Measurements from ENCODE around the gene LMO3.

LMO3 gene

DNA sequence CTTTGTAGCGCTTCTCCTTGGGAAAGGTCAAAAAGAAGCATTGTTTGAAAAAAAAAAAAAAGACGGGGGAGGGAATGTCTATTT lies at the start of gene LMO3:
Gene LMO3, minus strand, starts transcription at position 46 of the 84 bp plus-strand sequence. CDS start 5,302 bp downstream, outside the sequence.
- no peak for DNase-seq

DNA sequence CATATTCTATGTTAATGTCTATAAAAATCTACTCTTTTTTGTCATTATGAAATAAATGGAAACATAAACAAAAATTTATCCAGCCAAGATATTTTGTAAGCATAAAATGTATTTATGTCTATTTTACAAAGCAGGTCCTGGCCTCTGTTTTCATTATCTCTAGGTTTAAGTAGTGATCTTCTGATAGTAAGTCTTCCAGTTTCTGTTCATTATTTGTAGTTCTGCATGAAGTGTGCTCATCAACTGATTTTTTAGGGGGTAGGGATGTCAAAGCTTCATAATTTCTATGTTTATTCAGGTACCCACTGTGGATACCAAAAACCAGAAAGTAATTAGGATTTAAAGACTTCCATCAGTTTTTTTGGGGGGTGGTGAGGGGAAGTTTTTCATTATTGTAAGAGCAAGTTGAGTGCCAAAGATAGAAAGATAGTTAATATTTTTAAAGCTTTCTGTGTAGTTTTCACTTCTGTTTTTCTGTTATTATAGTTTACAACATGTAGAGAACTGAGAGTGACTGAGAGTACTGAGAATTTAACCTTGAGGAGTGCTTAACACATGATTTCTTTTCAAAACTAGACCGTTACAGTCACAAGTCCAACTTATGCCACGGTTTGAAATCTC lies 30.6 kb upstream of the LMO3 start:
- DNase-seq = no peak

DNA sequence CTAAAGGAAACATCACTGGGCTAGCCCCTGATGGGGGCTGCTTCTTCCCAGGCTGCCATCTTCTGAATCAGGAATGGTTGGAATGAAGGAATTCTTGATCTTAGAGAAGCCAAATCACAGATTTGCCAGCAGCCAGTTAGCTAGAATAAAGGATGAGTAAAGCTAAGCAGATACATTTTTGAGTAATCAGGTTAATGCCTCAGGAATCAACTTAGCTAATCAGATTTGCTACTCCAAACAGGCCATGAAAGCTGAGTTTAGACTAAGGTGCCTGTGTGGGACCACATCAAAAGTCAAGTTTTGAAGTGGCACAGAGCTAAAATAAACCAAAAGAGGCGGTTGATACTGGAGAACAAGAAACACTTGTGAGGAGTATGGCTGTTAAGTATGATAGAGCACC lies 28.8 kb upstream of the LMO3 start:
- DNase-seq = no peak

DNA sequence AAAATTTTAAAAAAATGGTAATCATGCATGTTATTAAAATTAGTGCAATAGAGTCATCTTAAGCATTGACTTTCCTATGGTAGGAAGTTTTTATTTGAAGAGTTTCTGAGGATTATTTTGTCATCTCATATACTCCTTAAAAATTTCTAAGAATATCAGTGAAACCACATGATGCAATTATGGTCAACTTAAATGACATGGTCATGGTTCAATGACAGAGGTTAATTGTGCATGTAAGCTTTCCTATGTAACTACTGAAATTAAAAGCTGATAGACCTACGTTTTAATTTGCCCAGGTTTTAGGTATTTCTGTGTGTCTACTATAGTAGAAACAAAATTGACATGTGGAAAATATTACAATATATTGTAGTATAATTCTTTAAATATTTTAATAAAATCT lies 21.0 kb upstream of the LMO3 start:
- no peak for DNase-seq

DNA sequence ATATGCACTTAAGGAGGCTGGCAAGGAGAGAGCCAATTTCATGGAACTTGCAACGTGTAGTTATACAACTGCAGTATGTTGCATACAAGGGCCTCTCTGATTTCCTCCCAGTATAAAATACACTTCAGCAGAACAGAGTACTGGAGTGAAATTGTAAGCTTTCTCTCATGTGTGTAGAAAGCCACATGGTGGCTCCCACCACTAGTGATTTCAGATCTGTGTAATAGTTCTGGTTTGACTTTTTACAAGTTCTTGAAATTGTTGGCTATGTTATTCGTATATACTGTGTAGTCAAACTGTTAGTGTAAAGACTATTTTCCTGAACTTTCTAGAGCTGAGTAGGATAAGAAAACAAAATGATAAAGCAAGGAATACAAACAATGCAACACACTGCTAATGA lies 16.4 kb upstream of the LMO3 start:
- DNase-seq = no peak

DNA sequence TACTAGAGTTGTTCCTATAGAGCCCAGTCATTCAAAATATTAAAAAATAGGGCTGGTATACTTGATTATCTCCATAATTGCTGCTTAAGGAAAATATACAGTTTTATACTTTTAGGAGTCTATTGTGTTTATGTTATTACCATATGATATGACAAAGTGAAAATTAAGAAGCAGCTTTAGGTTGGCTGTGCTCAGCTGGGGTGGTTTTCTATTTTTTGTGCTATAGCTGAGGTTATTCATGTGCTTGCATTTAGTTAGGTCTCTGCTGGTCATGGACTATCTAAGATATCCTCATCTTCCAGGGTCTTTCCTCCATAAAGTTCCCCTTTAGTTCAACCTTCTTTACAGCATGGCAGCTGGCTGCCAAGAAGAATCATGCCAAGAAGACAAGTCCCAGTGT lies 13.6 kb upstream of the LMO3 start:
- DNase-seq = no peak

DNA sequence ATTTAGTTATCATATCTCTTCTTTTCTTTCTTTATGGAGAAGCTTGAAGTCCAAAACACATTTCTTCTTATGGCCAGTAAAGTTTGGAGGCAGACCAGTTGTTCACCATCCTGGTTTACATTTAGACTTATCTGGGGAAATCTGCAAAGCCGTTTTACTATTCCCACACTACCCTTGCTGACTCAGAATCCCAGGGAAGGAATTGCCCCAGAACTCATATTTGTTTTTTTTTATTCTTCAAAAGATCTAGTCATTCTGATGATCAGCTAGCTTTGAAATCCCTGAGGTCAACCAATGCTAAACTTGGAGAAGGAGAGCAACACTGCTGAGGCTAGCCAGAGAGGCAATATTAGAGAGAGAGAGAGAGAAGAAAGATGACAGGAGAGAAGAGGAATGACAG lies 12.3 kb upstream of the LMO3 start:
- DNase-seq = no peak

DNA sequence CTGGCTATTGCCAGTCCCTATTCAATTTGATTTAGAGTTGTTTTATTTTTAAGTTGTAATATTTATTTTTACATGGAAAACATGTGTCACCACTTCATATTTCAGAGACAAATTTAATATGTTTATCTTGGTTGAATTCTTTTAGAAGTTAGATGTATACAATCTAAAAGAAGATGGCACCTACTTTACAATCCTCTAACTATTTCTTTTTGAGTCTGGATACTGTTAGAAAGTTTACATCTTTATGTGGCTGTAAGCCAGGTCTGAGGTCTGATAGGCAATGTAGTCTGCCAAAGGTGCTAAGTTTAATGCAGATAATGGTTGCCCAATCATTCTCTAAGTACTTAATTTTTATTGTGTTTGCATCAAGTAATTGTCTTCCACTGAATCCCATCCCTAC lies 7.2 kb upstream of the LMO3 start:
- DNase-seq = no peak

DNA sequence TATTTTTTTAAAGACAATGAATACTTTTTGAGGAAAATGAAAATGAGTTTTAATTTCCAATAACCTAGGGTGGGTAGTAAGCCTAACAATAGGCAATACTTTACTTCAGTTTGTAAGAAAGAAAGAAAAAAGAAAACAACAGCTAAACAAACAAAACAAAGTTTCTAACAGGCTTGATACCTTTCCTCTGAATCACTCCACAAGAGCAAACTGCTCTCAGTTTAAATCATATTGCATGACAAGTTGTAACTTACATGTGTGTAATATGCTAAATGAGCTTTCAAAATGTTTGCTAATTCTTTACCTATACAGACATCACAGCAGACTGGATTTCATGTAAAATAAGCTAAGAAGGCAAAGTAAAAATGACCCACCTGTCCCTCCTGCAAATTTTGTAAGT lies 6.7 kb upstream of the LMO3 start:
- DNase-seq = no peak

DNA sequence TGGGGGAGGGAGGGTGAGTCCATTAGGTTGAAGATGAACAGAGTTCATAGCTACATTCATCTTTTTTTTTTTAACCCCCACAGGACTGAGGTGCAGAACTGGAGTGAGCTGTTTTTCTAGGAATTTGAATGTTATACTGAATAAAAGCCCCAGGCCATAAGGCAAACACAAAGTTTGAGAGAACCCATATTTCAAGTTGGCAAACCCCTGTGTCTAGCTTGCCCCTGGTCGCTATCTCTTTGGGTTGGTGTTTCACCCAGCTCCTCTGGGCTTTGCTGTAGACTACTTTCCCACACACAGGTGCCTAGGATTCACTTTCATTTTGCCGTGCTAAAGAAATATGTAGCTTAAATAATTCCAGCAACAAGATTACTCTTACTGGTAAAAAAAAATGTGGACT lies 5.2 kb upstream of the LMO3 start:
- no peak for DNase-seq

DNA sequence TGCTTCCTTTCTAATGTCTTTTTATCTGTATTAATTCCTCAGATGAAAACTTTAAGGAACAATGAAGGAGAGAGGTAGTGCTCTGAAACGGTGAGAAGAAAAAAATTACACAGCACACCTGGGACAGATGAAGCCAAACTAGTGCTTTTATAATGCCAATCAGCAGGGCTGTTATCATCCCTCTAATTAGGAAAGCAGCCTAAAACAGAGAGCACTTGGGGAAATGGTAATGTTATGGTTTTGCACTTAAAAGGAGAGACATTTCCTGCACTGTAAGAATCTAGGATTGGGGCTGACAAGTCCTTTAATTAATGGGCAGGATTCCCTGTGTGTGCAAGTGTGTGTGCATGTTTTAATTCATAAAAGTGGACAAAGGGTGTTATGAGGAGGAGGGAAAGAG lies 4.8 kb upstream of the LMO3 start:
- DNase-seq = no peak

DNA sequence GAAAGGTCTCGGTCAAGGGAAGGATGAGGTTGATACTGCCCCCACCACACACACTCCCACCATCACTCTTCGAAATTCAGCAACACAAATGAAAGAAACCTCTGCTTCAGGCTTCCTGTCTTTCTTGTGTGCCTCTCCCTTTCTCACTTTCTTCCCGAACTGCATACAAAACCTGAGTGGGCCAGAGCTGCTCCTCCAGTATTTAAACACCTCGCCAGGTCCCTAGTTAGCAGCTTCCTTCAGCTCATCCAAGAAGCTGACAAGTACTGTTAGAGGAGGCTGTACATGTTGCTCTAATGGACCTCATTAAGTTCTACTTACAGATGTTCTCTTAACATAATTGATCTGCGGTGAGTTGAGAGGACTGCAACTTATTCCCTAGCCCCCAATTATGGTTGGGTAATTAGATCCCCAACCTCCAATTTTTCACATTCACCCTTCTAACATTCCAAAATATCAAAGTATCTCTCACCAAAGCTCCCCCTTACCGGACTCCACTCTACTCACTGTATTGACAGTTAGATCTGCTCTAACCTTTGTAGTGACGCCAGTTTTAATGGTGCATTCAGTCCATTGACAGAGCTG lies 4.1 kb upstream of the LMO3 start:
- DNase-seq = no peak

DNA sequence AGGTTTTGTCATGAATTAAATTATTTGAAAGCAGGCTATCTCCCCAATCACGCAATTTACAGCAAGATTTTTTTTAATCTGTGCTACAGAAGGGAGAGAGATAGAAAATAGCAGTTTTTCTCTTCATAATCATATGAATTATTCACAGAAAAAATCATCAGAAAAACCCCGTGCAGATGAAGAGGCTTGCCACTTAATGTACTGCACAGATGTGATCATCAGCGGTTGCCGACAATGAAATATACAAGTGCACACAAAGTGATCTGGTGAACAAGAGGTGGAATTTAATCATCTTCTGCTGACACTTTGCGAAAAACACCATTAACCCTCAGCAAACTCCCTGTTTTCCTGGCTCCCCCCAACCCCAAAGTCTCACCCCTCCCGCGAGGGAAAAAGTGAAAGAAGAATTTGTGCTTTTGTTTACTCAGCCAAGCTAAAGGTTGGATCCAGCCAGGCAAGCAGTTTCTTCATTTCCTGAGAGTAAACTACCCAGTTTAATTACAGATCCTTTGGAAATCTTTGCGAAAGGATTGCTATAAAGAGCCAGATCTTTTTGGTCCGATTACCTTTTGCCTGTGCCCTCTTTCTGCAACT lies 3.1 kb upstream of the LMO3 start:
- DNase-seq = no peak

DNA sequence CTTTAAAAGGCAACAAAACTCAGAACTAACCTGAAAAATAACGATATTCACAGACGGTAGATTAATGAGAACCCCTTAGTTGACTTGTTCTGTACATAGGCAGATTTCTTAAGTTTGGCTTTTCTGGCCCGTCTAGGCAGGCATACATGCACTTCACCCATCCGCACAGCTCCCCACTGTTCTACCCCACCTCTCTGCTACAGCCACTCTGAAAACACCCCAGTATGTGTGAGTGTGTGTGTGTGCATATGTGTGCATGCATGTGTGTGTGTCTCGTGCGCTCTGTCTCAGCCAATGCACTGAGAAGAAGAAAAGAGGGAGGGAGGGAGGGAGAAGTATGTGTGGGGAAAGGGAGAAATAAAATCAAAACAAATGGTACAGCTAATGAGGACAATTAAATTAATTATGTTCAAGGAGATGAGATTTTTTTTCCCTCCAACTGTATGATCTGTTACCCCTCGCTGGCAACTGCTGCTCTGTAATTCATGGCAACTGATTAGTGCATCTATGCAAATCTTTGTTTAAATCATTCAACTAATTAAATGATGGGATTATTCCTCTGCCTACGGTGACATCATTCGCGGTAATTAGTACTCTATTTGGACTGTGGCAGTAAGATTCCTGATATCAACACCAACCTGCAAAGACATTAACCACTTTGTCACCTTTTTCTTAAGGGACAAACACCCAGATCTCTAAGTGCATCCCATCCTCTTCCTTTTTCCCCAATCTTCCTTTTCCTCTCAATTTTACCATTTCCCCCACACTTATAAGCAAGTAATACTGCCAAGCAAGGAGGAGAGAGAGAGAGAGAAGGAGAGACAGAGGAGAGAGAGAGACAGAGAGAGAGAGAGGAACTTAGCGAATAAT lies 2.2 kb upstream of the LMO3 start:
- no peak for DNase-seq

DNA sequence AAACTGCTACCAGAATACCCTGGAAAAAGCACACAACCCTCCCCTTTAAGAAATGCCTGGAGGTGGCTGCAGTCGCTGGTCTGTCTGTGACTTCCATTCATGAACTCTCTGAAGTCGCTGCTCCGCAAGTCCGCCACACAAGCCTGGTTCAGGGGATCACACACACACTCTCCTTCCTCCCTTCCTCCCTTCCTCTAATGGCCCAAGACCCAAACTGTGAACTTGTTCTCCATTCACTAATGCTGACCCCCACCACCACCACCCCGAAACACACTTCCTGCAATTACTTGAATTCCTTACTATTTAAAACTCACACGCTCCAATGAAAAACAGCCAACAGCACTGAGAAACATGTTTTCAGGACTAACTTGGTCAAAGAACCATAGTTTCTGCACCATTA lies 1.0 kb upstream of the LMO3 start:
- no peak for DNase-seq

DNA sequence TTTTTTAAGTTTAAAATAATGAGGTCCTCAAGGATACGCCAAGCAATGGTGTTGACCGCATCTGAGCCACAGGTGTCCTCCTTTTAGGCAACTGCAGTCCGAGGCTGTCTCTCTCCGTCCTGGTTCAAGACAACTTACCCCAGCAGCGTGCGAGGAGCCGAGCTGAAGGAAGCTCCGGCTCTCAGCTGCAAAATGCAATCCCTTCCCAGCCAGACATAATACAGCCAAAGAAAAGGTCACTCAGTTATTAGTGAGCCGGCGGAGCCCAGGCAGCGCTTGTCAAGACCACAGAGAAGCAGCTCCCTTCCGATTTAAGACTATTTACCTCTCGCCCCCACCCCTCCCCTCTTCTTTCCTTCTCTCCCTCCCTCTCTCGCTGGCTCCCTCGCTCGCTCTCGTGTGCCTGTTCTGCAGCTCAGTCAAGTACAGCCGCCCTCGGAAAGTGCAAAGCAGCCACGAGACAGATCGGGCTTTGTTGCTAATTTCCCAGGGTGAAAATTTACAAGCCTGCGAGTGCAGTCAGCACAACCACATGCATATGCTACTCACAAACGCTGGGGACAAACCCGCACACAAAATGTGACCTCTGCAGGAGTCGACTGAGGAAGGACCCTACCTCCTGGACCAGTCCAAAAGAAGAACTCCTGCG lies 363 bp upstream of the LMO3 start:
- no peak for DNase-seq

DNA sequence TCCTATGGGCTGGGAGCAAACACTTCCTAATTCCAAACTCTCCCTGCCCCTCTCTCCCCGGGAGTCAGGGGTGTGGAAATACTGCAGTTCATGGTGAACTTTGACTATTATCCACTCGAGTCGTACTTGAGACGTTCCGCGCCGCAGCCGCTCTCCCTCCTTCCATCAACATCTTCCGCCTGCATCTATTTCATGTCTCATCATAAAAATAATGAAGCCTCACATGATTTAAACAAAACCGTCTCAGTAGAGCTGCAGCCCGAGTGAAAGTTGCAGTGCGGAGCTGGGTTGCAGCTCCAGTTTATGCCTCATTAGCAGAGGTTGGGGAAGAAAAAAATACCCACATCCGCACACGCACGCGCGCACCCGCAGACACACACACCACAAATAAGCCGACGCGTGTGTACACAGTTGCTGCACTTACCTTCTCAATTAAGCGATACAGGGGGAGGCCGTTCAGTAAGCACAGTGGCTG lies 283 bp downstream of the LMO3 start:
- DNase-seq = no peak

DNA sequence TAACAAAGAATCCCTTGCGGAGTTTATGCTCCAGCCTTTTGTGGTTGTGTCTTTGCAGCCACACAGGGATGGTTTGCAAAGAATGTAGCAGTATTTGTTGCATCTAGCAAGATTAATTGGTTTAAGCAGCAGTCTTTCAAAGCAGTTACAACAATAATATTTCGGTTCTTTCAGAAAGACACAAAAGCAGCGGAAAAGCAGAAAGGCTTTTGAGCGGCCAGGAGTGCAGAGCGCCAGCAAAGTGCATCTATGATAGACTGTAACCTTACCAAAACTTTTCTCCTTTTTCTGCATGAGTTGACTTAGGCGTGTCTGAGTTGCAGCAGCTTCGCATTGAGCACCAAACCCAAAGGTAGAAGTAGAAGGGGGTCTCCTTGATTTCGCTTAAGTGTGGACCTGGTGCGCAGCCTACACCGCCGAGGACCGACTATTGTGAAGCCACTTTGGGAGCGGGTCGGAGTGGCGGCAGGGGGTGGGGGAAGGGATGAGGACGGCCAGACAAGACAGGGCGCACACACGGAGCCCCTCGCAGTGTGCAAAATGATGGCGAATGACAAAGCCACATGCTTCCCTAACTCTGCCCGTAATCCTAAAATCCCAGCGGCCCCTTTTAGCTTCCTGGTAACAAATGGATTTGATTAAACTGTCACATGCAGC lies 1.2 kb downstream of the LMO3 start:
- no peak for DNase-seq

DNA sequence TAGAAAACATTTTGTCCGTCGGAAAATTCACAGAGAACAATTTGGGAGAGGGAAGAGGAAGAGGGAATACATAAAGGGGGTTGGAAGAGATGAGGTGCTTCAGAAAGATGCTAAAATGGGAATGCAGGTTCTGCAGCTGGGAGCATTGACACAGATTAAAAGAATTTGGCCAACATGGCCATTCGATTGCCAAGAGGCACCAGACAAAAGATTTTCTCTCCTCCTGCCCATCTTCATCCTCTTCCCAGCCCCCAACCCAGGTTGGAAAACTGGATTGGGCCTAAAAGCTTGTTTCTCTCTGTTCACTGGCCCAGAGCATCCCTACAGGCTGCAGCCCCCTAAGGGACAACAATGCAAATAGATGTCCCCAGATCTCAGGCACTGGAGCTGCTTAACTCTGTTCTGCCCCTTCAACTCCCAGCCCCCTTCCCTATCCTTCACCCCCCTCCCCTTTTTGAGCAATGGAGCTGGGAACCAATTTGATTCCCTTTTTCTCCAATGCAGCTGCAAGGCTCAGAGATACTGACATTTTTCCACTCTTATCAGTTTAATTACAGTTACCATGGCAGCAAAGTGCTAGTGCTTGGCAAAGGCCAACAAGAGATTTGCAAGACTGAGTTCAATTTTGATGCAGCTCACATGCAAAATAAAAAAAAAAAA lies 1.9 kb downstream of the LMO3 start:
- no peak for DNase-seq

DNA sequence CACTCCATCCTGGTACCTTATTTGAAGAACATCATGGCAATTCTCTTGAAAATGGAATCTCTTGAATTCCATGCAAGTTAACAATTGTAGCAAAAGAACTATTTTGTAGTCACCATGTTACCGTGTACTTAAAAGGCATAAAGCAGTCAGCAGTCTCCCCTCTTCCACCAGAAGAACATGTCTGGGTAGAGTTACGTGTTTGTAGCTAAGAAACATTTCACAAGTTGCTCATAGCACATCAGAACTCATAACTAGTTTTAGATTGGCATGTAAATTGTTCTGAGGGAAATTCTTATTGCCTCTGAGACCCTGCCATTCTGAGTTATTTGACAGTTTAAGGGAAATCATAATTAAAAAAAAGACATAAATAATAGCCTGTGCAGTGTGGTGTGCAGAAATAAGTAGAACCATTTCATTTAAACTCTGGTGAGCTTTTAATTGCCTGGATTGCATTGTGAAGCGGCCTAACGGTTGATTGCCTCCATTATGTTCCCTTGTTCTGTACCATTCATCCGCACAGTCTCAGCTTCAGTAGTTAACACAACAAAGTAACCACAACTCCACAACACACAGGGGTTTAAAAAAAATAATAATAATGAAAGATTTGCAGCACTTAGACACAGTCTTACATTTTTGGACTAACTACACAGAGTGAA lies 2.6 kb downstream of the LMO3 start:
- no peak for DNase-seq

DNA sequence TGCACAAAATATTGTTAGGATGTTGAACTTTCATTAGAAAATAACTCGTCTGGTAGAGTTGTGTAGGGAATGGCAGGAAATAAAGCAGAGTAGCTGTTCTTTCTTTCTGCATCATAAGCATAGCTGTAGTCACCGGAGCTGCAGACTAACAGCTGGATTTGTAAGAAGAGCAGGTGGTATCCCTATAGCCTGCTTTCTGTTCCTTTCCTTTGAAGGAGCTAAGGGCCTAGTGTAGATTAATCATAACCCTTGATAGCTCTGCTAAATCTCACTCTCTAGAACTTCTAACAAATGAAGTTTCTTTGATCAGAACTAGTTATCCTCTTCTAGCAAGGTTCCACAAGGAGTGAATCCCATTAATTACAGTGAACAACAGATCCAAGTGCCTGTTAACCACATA lies 3.5 kb downstream of the LMO3 start:
- DNase-seq = no peak

DNA sequence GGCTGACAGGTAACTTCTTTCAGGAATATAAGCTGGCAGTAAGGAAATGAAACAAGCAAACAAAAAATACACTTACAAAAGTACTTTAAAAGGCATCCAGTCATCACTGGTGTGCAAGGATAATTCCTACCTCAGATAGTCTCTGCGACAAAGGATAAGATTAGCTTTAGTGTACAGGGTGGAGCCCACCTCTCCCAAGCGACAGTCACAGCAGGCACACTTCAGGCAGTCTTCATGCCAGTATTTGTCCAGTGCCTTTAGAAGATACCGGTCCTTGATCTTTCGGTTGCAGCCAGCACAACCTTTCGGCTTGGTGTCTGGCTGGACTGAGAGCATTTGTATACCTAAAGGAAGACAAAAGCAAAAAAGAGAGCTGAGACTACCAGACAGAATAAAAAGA lies 5.4 kb downstream of the LMO3 start:
- no peak for DNase-seq

Measured in inflammatory macrophage treated with lipopolysaccharide for 4 hours (primary cell).